CD4-positive, alpha-beta T cell treated with Interferon gamma for 1 hour (primary cell): Measurements from ENCODE around the gene CPN1.
A peak's percentile ranks its signal among the peaks of the same experiment; 100 is the strongest.

Source experiments
- DNase-seq: peaks from one replicate; pipeline ENCODE4 v3.0.0-alpha.2; 2020

The CPN1 gene

GRCh38 chr10:100075426-100076220 lies 6.0 kb downstream of the CPN1 start:
- no peak for DNase-seq

- DNase-seq, result no peak
These were observed 9.2 kb downstream of the CPN1 start for GRCh38 chr10:100072514-100072913.

GRCh38 chr10:100071529-100071928 lies 10.1 kb downstream of the CPN1 start:
- no peak for DNase-seq

GRCh38 chr10:100067466-100067865 lies 14.2 kb downstream of the CPN1 start:
- DNase-seq, result no peak

- no peak for DNase-seq
These were observed 16.5 kb downstream of the CPN1 start for GRCh38 chr10:100065084-100065660.

- DNase-seq, result no peak
These were observed 20.3 kb downstream of the CPN1 start for GRCh38 chr10:100061401-100061800.

- DNase-seq, result no peak
These were observed 23.7 kb downstream of the CPN1 start for GRCh38 chr10:100057948-100058347.

GRCh38 chr10:100053686-100054460 lies 27.8 kb downstream of the CPN1 start:
- DNase-seq, result no peak

- DNase-seq, result peak; percentile 61
These were observed 35.6 kb downstream of the CPN1 start for GRCh38 chr10:100046021-100046486.

GRCh38 chr10:100045592-100045991 lies 36.1 kb downstream of the CPN1 start:
- no peak for DNase-seq

GRCh38 chr10:100043796-100044195 lies 37.9 kb downstream of the CPN1 start:
- no peak for DNase-seq

- DNase-seq, result no peak
These were observed 38.3 kb downstream of the CPN1 start for GRCh38 chr10:100043344-100043743.

- DNase-seq, result no peak
These were observed 40.2 kb downstream of the CPN1 start for GRCh38 chr10:100041306-100042002.

- DNase-seq, result no peak
These were observed 43.1 kb downstream of the CPN1 start for GRCh38 chr10:100038561-100039071.

- no peak for DNase-seq
These were observed 43.8 kb downstream of the CPN1 start for GRCh38 chr10:100037758-100038315.

GRCh38 chr10:100036850-100037249 lies 44.8 kb downstream of the CPN1 start:
- DNase-seq, result no peak

- no peak for DNase-seq
These were observed 47.8 kb downstream of the CPN1 start for GRCh38 chr10:100033766-100034418.

GRCh38 chr10:100027416-100027815 lies 54.3 kb downstream of the CPN1 start:
- no peak for DNase-seq

- no peak for DNase-seq
These were observed 56.1 kb downstream of the CPN1 start for GRCh38 chr10:100025576-100025975.

- no peak for DNase-seq
These were observed 56.9 kb downstream of the CPN1 start for GRCh38 chr10:100024748-100025147.

GRCh38 chr10:100022403-100022802 lies 59.3 kb downstream of the CPN1 start:
- no peak for DNase-seq

GRCh38 chr10:100021322-100021721 lies 60.3 kb downstream of the CPN1 start:
- DNase-seq, result no peak
